Peyer's patch (tissue), 4 donors: Measurements from ENCODE around the gene NCLN. TPM values are rescaled to one million over a fixed set of nuclear protein-coding genes. Genes with fewer than 3 reads are reported as not detected.
A peak's percentile ranks its signal among the peaks of the same experiment; 100 is the strongest.

Source experiments
- DNase-seq, 3 donors: peaks; one replicate each; pipeline ENCODE4 v3.0.0-alpha.2; 2017 to 2019
- H3K27ac ChIP-seq, 4 donors: fragments of 200-600 bp; sonication (generic); one replicate each; pipeline ENCODE4 v1.5.1; 2016 to 2019
- H3K27me3 ChIP-seq, 2 donors: fragments of 200-600 bp; sonication (generic); one replicate each; pipeline ENCODE4 v1.5.1; 2019
- H3K36me3 ChIP-seq, 3 donors: fragments of 200-600 bp; sonication (generic); one replicate each; pipeline ENCODE4 v1.5.1; 2016 to 2019
- H3K4me1 ChIP-seq, 4 donors: fragments of 200-600 bp; sonication (generic); one replicate each; pipeline ENCODE4 v1.5.1; 2016 to 2019
- H3K4me3 ChIP-seq, 4 donors: fragments of 200-600 bp; sonication (generic); 1 replicate in 3 of 4; 2 replicates in 1 of 4; pipeline ENCODE4 v1.5.1; 2016 to 2019; ENCODE audit warnings: mild to moderate bottlenecking in 1 of 4
- H3K9me3 ChIP-seq, 4 donors: fragments of 200-600 bp; sonication (generic); one replicate each; pipeline ENCODE4 v1.5.1; 2016 to 2019; ENCODE audit warnings: mild to moderate bottlenecking in 1 of 4
- POLR2A ChIP-seq, 2 donors: fragments of 450-650 bp; IDR thresholded peaks; one replicate each; pipeline ENCODE4 v1.5.1; 2017; ENCODE audit warnings: antibody characterized with exemption in 2 of 2, mild to moderate bottlenecking in 2 of 2, moderate library complexity in 2 of 2
- total RNA-seq, 4 donors: library from RNA; depleted of rRNA; stranded (reverse); fragments of >200 nt; gene quantifications; one replicate each; pipeline ENCODE4 v1.1.0, GENCODE V29; 2016
- TF ChIP-seq, protein P1 (sequence below), 6 experiments: fragments of 450-650 bp in 4 of 6; fragments of 200-600 bp in 2 of 6; sonication (generic) in 1 of 6; IDR thresholded peaks; one replicate each; pipeline ENCODE4 v1.5.1; 2017 to 2019; ENCODE audit warnings: antibody characterized with exemption in 6 of 6, mild to moderate bottlenecking in 3 of 6, moderate library complexity in 1 of 6

Gene NCLN
- total RNA-seq, 4 donors from 2014 or later = 84.2 to 126 (median 117) TPM

DNA sequence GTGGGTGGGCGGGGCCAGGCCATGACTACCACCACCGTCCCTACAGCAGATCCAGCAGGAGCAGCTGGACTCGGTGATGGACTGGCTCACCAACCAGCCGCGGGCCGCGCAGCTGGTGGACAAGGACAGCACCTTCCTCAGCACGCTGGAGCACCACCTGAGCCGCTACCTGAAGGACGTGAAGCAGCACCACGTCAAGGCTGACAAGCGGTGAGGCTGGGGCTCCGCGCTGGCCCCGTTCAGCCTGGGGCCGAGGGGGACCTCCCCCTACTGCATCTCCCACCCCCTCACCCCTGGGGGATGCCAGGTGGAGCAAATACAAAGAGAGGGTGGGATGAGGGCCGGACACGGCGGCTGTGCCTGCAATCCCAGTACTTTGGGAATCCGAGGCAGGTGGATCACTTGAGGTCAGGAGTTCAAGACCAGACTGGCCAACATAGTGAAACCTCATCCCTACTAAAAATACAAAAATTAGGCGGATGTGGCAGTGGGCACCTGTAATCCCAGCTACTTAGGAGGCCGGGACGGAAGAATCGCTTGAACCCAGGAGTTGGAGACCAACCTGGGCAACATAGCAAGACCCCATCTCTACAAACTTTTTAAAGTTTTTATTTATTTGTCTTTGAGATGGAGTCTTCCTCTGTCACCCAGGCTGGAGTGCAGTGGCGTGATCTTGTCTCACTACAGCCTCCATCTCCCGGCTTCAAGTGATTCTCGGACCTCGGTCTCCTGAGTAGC, 20.7 kb downstream of the NCLN start:
- no peak for TF ChIP-seq POLR2A (IDR thresholded peaks at IDR 0.05)
- TF ChIP-seq, protein P1, sequence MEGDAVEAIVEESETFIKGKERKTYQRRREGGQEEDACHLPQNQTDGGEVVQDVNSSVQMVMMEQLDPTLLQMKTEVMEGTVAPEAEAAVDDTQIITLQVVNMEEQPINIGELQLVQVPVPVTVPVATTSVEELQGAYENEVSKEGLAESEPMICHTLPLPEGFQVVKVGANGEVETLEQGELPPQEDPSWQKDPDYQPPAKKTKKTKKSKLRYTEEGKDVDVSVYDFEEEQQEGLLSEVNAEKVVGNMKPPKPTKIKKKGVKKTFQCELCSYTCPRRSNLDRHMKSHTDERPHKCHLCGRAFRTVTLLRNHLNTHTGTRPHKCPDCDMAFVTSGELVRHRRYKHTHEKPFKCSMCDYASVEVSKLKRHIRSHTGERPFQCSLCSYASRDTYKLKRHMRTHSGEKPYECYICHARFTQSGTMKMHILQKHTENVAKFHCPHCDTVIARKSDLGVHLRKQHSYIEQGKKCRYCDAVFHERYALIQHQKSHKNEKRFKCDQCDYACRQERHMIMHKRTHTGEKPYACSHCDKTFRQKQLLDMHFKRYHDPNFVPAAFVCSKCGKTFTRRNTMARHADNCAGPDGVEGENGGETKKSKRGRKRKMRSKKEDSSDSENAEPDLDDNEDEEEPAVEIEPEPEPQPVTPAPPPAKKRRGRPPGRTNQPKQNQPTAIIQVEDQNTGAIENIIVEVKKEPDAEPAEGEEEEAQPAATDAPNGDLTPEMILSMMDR (IDR thresholded peaks at IDR 0.05) = no peak
- Histone ChIP-seq H3K27me3 (no peaks in the 10 kb centered on the region), H3K36me3 (peaks cover 0 to 60% (median 0%) of the 10 kb centered on the region in 3 donors), H3K27ac (no peak overlapping the region), H3K4me1 (no peaks in the 10 kb centered on the region), H3K9me3 (no peaks in the 10 kb centered on the region), H3K4me3 (no peak overlapping the region)
- no peak for DNase-seq

DNA sequence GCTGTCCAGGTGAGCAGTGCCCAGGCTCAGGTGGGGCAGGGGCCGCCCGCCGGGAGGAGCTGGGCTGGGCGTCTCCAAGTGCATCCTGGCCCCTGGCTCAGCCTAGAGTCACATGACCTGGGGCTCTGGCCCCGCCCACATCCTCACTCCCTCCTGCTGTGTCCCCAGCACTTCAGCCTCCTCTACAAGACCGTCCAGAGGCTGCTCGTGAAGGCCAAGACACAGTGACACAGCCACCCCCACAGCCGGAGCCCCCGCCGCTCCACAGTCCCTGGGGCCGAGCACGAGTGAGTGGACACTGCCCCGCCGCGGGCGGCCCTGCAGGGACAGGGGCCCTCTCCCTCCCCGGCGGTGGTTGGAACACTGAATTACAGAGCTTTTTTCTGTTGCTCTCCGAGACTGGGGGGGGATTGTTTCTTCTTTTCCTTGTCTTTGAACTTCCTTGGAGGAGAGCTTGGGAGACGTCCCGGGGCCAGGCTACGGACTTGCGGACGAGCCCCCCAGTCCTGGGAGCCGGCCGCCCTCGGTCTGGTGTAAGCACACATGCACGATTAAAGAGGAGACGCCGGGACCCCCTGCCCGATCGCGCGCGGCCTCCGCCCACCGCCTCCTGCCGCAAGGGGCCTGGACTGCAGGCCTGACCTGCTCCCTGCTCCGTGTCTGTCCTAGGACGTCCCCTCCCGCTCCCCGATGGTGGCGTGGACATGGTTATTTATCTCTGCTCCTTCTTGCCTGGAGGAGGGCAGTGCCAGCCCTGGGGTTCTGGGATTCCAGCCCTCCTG, 21.9 kb downstream of the NCLN start:
- Histone ChIP-seq H3K9me3 (no peaks in the 10 kb centered on the region), H3K27me3 (no peaks in the 10 kb centered on the region), H3K36me3 (peaks cover 0 to 49% (median 0%) of the 10 kb centered on the region in 3 donors), H3K4me1 (no peaks in the 10 kb centered on the region), H3K4me3 (no peak overlapping the region), H3K27ac (no peak overlapping the region)
- no peak for DNase-seq
- TF ChIP-seq, protein P1 (IDR thresholded peaks at IDR 0.05) = no peak
- TF ChIP-seq POLR2A (IDR thresholded peaks at IDR 0.05) = no peak

DNA sequence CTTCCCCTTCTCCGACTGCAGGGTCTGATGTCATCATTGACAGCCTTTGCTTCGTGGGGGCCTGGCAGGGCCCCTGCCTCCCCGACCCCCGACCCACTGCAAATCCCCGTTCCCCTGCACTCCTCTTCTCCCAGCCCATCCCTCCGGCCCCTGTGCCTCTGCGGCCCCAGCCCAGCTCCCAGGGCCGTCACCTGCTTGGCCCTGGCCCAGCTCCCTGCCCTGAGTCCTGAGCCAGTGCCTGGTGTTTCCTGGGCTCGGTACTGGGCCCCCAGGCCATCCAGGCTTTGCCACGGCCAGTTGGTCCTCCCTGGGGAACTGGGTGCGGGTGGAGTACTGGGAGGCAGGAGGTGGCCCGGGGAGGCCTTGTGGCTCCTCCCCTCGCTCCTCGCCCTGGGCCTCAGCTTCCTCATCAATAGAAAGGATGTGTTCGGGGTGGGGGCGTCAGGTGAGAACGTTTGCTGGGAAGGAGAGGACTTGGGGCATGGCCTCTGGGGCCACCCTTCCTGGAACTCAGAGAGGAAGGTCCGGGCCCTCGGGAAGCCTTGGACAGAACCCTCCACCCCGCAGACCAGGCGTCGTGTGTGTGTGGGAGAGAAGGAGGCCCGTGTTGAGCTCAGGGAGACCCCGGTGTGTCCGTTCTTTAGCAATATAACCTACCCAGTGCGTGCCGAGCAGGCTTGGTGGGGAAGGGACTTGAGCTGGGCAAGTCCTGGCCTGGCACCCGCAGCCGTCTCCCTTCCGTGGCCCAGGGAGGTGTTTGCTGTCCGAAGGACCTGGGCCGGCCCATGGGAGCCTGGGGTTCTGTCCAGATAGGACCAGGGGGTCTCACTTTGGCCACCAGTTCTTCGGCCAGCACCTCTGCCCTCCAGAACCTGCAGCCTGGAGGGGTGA, 22.8 kb downstream of the NCLN start:
- peaks cover 0 to 46% (median 0%) of the 10 kb centered on the region in 3 donors for H3K36me3 ChIP-seq
- H3K4me1 ChIP-seq = no peaks in the 10 kb centered on the region
- TF ChIP-seq, protein P1 (IDR thresholded peaks at IDR 0.05) = no peak
- TF ChIP-seq POLR2A (IDR thresholded peaks at IDR 0.05) = no peak
- no peak overlapping the region for H3K27ac ChIP-seq
- H3K9me3 ChIP-seq = no peaks in the 10 kb centered on the region
- H3K27me3 ChIP-seq = no peaks in the 10 kb centered on the region
- no peak overlapping the region for H3K4me3 ChIP-seq
- no peak for DNase-seq

DNA sequence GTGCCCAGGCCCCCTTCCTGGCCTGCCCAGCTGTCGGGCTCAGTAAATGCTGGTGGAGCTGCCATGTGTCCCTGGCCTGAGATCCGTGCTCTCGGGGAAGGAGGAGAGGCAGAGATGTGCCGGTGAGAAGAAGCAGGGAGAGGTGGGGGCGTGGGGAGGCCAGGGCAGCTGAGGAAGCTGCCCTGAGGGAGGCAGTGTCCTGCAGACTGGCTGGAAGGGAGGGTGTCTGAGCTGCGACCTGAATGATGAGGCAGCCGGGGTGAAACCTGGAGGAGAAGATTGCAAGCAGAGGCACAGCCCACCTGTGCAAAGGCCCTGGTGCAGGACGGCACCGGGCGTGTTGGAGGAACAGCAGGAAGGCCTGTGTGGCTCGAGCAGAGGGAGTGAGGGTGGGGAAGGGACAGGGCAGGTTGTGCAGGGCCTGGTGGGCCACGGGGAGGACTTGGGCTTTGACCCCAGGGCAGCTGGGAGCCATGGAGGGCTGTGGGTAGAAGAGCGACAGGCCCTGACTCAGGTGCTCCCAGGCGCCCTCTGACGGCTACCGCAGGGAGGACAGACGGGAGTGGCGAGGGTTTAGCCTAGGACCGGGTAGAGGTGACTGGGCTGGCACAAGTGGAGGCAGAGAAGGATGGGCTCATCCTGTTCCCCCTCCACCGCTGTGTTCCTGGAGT, 24.8 kb downstream of the NCLN start:
- H3K27ac ChIP-seq = no peak overlapping the region
- peaks cover 0 to 27% (median 0%) of the 10 kb centered on the region in 3 donors for H3K36me3 ChIP-seq
- H3K9me3 ChIP-seq = no peaks in the 10 kb centered on the region
- H3K4me1 ChIP-seq = no peaks in the 10 kb centered on the region
- TF ChIP-seq, protein P1 (IDR thresholded peaks at IDR 0.05) = peak in 5 of 6 experiments; percentile 36 to 73 (median 67)
- no peak for TF ChIP-seq POLR2A (IDR thresholded peaks at IDR 0.05)
- H3K4me3 ChIP-seq = no peak overlapping the region
- peak; percentile 52 to 84 (median 82) for DNase-seq
- H3K27me3 ChIP-seq = no peaks in the 10 kb centered on the region

DNA sequence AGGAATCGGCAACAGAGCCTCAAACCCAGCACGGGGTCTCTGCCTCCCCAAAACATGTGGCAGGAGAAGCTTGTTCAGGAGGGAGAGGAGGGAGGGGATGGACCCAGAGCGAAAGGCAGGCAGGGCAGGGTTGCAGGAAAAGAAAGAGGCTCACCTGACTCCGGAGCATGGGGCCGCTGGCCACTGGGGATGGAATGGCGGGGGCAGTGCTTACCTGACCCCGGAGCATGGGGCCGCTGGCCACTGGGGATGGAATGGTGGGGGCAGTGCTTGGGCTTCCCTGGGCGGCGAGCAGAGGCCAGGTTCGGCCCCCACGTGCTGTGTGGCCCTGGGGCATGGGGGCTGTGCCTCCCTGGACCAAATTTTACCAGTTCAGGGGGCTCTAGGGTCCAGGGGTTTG, 25.5 kb downstream of the NCLN start:
- DNase-seq = no peak
- Histone ChIP-seq H3K36me3 (peaks cover 0 to 22% (median 0%) of the 10 kb centered on the region in 3 donors), H3K27ac (no peak overlapping the region), H3K9me3 (no peaks in the 10 kb centered on the region), H3K27me3 (no peaks in the 10 kb centered on the region), H3K4me3 (no peak overlapping the region), H3K4me1 (no peaks in the 10 kb centered on the region)
- TF ChIP-seq POLR2A (IDR thresholded peaks at IDR 0.05) = no peak
- TF ChIP-seq, protein P1 (IDR thresholded peaks at IDR 0.05) = no peak
